Nephron progenitor cell (in vitro differentiated cells): ENCODE data around the gene SLC39A7.

ENCODE experiments used
- DNase-seq: peaks from one replicate; pipeline ENCODE4 v3.0.0; 2021
- H3K27ac Mint-ChIP-seq: 2 replicates; pipeline ENCODE4 v1.8.0; 2021; ENCODE audit warnings: mild to moderate bottlenecking, moderate library complexity, mixed read lengths
- H3K27me3 Mint-ChIP-seq: 2 replicates; pipeline ENCODE4 v1.8.0; 2021; ENCODE audit warnings: mild to moderate bottlenecking, low read depth, mixed read lengths; ENCODE audit not compliant: poor library complexity
- H3K36me3 Mint-ChIP-seq: 2 replicates; pipeline ENCODE4 v1.8.0; 2021; ENCODE audit warnings: low read depth, mixed read lengths
- H3K4me1 Mint-ChIP-seq: 2 replicates; pipeline ENCODE4 v1.8.0; 2021; ENCODE audit warnings: mixed read lengths
- H3K4me3 Mint-ChIP-seq: 2 replicates; pipeline ENCODE4 v1.8.0; 2021; ENCODE audit warnings: mild to moderate bottlenecking, moderate library complexity, mixed read lengths
- H3K9me3 Mint-ChIP-seq: 2 replicates; pipeline ENCODE4 v1.8.0; 2021; ENCODE audit warnings: mild to moderate bottlenecking, moderate library complexity, mixed read lengths
- TF ChIP-seq, protein P1 (sequence below): fragments of 200-600 bp; sonication (generic); IDR thresholded peaks from 2 replicates; pipeline ENCODE4 v1.5.0; 2021; ENCODE audit warnings: antibody characterized with exemption

SLC39A7 gene

DNA sequence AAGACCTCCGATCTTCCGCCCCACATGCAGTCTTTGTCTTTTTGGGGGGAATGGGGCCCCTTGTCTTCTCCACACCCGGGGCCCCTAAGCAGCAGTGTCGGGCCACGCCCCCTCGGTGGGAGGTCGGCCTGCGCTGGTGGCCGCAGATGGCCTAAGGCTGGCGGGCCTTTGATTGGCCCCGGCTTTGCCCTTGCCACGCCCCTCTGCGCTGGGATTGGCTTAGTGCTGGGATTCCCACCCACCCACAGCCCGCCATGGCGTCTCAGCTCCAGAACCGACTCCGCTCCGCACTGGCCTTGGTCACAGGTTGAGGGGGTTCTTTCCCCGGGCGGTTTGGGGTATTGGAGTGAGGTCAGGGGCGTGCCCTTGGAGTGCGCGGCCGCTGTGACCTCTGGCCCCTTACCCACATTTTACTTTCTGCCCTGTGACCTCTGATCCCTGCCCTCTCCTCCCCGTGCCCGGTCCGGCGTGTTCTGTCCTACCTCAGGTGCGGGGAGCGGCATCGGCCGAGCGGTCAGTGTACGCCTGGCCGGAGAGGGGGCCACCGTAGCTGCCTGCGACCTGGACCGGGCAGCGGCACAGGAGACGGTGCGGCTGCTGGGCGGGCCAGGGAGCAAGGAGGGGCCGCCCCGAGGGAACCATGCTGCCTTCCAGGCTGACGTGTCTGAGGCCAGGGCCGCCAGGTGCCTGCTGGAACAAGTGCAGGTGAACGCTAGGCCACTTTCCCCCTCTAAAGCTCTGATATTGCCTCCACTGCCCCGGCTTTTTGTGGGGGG lies 3.9 kb downstream of the SLC39A7 start, which contains the start of gene HSD17B8:
TSS of gene HSD17B8 (plus strand) at position 241 of the 776 bp plus-strand sequence. CDS start at position 255, 14 bp downstream.
- H3K27ac Mint-ChIP-seq, result peak within 1 kb of the TSS; percentile 81
- H3K27me3 Mint-ChIP-seq, result peaks cover 22% of the 10 kb centered on the region
- TF ChIP-seq, protein P1, sequence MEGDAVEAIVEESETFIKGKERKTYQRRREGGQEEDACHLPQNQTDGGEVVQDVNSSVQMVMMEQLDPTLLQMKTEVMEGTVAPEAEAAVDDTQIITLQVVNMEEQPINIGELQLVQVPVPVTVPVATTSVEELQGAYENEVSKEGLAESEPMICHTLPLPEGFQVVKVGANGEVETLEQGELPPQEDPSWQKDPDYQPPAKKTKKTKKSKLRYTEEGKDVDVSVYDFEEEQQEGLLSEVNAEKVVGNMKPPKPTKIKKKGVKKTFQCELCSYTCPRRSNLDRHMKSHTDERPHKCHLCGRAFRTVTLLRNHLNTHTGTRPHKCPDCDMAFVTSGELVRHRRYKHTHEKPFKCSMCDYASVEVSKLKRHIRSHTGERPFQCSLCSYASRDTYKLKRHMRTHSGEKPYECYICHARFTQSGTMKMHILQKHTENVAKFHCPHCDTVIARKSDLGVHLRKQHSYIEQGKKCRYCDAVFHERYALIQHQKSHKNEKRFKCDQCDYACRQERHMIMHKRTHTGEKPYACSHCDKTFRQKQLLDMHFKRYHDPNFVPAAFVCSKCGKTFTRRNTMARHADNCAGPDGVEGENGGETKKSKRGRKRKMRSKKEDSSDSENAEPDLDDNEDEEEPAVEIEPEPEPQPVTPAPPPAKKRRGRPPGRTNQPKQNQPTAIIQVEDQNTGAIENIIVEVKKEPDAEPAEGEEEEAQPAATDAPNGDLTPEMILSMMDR, result no peak
- no peaks in the 10 kb centered on the region for H3K9me3 Mint-ChIP-seq
- peaks cover 25% of the 10 kb centered on the region for H3K36me3 Mint-ChIP-seq
- H3K4me1 Mint-ChIP-seq, result peaks cover 72% of the 10 kb centered on the region
- peak; percentile 97 for DNase-seq
- peak within 1 kb of the TSS; percentile 90 for H3K4me3 Mint-ChIP-seq

DNA sequence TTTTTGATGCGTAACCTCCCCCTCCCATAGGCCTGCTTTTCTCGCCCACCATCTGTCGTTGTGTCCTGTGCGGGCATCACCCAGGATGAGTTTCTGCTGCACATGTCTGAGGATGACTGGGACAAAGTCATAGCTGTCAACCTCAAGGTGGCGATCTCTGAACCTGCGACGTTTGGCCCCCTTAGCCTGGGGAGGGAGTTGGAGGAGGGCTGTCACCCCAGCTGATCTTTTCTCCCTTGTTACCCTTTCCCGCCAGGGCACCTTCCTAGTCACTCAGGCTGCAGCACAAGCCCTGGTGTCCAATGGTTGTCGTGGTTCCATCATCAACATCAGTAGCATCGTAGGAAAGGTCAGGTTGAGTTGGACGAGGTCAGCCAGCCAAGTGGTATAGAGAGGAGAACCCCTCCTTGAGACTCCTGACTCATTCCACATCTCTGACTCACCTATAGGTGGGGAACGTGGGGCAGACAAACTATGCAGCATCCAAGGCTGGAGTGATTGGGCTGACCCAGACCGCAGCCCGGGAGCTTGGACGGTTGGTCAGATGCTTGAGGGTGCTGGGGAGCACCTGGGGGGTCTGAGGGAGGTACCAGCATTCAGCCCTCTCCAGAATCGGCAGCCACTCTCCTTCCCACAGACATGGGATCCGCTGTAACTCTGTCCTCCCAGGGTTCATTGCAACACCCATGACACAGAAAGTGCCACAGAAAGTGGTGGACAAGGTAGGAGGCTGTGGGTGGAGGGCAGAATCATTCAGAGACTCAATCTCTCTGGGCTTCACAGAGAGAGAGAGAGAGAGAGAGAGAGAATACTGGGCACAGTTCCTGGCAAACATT lies 4.7 kb downstream of the SLC39A7 start:
- TF ChIP-seq, protein P1, result no peak
- no peak for DNase-seq
- Mint-ChIP-seq H3K27ac (peak overlapping the region; percentile 81), H3K4me1 (peaks cover 79% of the 10 kb centered on the region), H3K36me3 (peaks cover 33% of the 10 kb centered on the region), H3K4me3 (peak overlapping the region; percentile 90), H3K27me3 (peaks cover 25% of the 10 kb centered on the region), H3K9me3 (no peaks in the 10 kb centered on the region)

GRCh38 chr6:33206027-33206863 lies 5.6 kb downstream of the SLC39A7 start:
- no peak for DNase-seq
- peaks cover 77% of the 10 kb centered on the region for H3K4me1 Mint-ChIP-seq
- H3K27me3 Mint-ChIP-seq, result peaks cover 28% of the 10 kb centered on the region
- H3K9me3 Mint-ChIP-seq, result no peaks in the 10 kb centered on the region
- H3K36me3 Mint-ChIP-seq, result peaks cover 34% of the 10 kb centered on the region
- H3K4me3 Mint-ChIP-seq, result peak overlapping the region; percentile 90
- TF ChIP-seq, protein P1, result no peak
- no peak overlapping the region for H3K27ac Mint-ChIP-seq

- Mint-ChIP-seq H3K27me3 (peaks cover 35% of the 10 kb centered on the region), H3K27ac (no peak overlapping the region), H3K4me3 (peak overlapping the region; percentile 90), H3K4me1 (peaks cover 73% of the 10 kb centered on the region), H3K36me3 (peaks cover 34% of the 10 kb centered on the region), H3K9me3 (no peaks in the 10 kb centered on the region)
- TF ChIP-seq, protein P1, result no peak
- DNase-seq, result peak; percentile 56
Observed at GRCh38 chr6:33206864-33207551, 6.3 kb downstream of the SLC39A7 start.

- Mint-ChIP-seq H3K27me3 (peaks cover 41% of the 10 kb centered on the region), H3K9me3 (no peaks in the 10 kb centered on the region), H3K4me3 (peak overlapping the region; percentile 90), H3K27ac (peak overlapping the region; percentile 93), H3K4me1 (peaks cover 73% of the 10 kb centered on the region), H3K36me3 (peaks cover 31% of the 10 kb centered on the region)
- TF ChIP-seq, protein P1, result no peak
- DNase-seq, result peak; percentile 66
Observed at GRCh38 chr6:33207552-33208090, 7.0 kb downstream of the SLC39A7 start.
